Measurements from ENCODE around the gene ADGRG6. TPM values are rescaled to one million over a fixed set of nuclear protein-coding genes. Genes with fewer than 3 reads are reported as not detected.

ADGRG6 gene
- total RNA-seq, 1 donor from 2014 or later = 2.5 TPM

GRCh38 chr6:142469220-142469619, 167.4 kb downstream of the ADGRG6 start:
- Mint-ChIP-seq H3K9me3 (ENCODE audit: low read depth) (no peaks in the 10 kb centered on the region), H3K4me1 (ENCODE audit: low read depth) (no peaks in the 10 kb centered on the region), H3K4me3 (ENCODE audit: unreplicated experiment) (no peak overlapping the region), H3K36me3 (ENCODE audit: low read depth) (no peaks in the 10 kb centered on the region), H3K27me3 (ENCODE audit: low read depth) (peaks cover 2% of the 10 kb centered on the region), H3K27ac (ENCODE audit: unreplicated experiment) (no peak overlapping the region)
- DNase-seq (ENCODE audit: low spot score) = no peak
- no peak for TF ChIP-seq CTCF (IDR thresholded peaks at IDR 0.05)

GRCh38 chr6:142470421-142470820, 168.6 kb downstream of the ADGRG6 start:
- Mint-ChIP-seq H3K27me3 (ENCODE audit: low read depth) (peaks cover 2% of the 10 kb centered on the region), H3K4me1 (ENCODE audit: low read depth) (peaks cover 6% of the 10 kb centered on the region), H3K27ac (ENCODE audit: unreplicated experiment) (no peak overlapping the region), H3K4me3 (ENCODE audit: unreplicated experiment) (no peak overlapping the region), H3K36me3 (ENCODE audit: low read depth) (no peaks in the 10 kb centered on the region), H3K9me3 (ENCODE audit: low read depth) (no peaks in the 10 kb centered on the region)
- no peak for TF ChIP-seq CTCF (IDR thresholded peaks at IDR 0.05)
- DNase-seq (ENCODE audit: low spot score) = no peak

- DNase-seq (ENCODE audit: low spot score) = no peak
- peaks cover 6% of the 10 kb centered on the region for H3K4me1 Mint-ChIP-seq (ENCODE audit: low read depth)
- peak; percentile 93 for TF ChIP-seq CTCF (IDR thresholded peaks at IDR 0.05)
- H3K36me3 Mint-ChIP-seq (ENCODE audit: low read depth) = no peaks in the 10 kb centered on the region
- H3K4me3 Mint-ChIP-seq (ENCODE audit: unreplicated experiment) = peak overlapping the region; percentile 23
- H3K27ac Mint-ChIP-seq (ENCODE audit: unreplicated experiment) = no peak overlapping the region
- H3K9me3 Mint-ChIP-seq (ENCODE audit: low read depth) = no peaks in the 10 kb centered on the region
- peaks cover under 1% of the 10 kb centered on the region for H3K27me3 Mint-ChIP-seq (ENCODE audit: low read depth)
These were observed 172.9 kb downstream of the ADGRG6 start for GRCh38 chr6:142474531-142475289.

- DNase-seq (ENCODE audit: low spot score) = no peak
- no peak for TF ChIP-seq CTCF (IDR thresholded peaks at IDR 0.05)
- H3K27ac Mint-ChIP-seq (ENCODE audit: unreplicated experiment) = no peak overlapping the region
- H3K4me3 Mint-ChIP-seq (ENCODE audit: unreplicated experiment) = no peak overlapping the region
- H3K36me3 Mint-ChIP-seq (ENCODE audit: low read depth) = no peaks in the 10 kb centered on the region
- no peaks in the 10 kb centered on the region for H3K27me3 Mint-ChIP-seq (ENCODE audit: low read depth)
- H3K4me1 Mint-ChIP-seq (ENCODE audit: low read depth) = peaks cover 6% of the 10 kb centered on the region
- no peaks in the 10 kb centered on the region for H3K9me3 Mint-ChIP-seq (ENCODE audit: low read depth)
These were observed 174.6 kb downstream of the ADGRG6 start for GRCh38 chr6:142476452-142476851.

- H3K27ac Mint-ChIP-seq (ENCODE audit: unreplicated experiment) = no peak overlapping the region
- no peaks in the 10 kb centered on the region for H3K27me3 Mint-ChIP-seq (ENCODE audit: low read depth)
- no peak overlapping the region for H3K4me3 Mint-ChIP-seq (ENCODE audit: unreplicated experiment)
- H3K9me3 Mint-ChIP-seq (ENCODE audit: low read depth) = no peaks in the 10 kb centered on the region
- no peaks in the 10 kb centered on the region for H3K36me3 Mint-ChIP-seq (ENCODE audit: low read depth)
- TF ChIP-seq CTCF (IDR thresholded peaks at IDR 0.05) = no peak
- peaks cover 6% of the 10 kb centered on the region for H3K4me1 Mint-ChIP-seq (ENCODE audit: low read depth)
- DNase-seq (ENCODE audit: low spot score) = no peak
These were observed 176.3 kb downstream of the ADGRG6 start for GRCh38 chr6:142478117-142478516.
